Left lung (tissue), 10 donors: ENCODE results near the gene FOXD1. TPM values are rescaled to one million over a fixed set of nuclear protein-coding genes. Genes with fewer than 3 reads are reported as not detected.

ENCODE experiments used
- ATAC-seq: fragments of 200-7000 bp; cut with Tn5 transposase; one replicate; pipeline ENCODE4 v1.9.1; 2020; ENCODE audit warnings: moderate library complexity
- DNase-seq, 4 donors: peaks; one replicate each; pipeline ENCODE4 v3.0.0-alpha.2; 2013 to 2020
- H3K27ac ChIP-seq, 2 donors: fragments of 200-600 bp; sonication (generic) in 1 of 2; one replicate each; pipeline versions ENCODE4 v1.5.0 to v1.8.0; 2020 to 2021
- H3K27me3 ChIP-seq, 2 donors: fragments of 200-600 bp; sonication (generic) in 1 of 2; one replicate each; pipeline versions ENCODE4 v1.5.0 to v1.8.0; 2020 to 2021
- H3K36me3 ChIP-seq, 2 donors: fragments of 200-600 bp; sonication (generic) in 1 of 2; one replicate each; pipeline versions ENCODE4 v1.5.0 to v1.8.0; 2020 to 2021
- H3K4me1 ChIP-seq, 2 donors: fragments of 200-600 bp; one replicate each; pipeline ENCODE4 v1.8.0; 2021
- H3K4me3 ChIP-seq, 2 donors: fragments of 200-600 bp; sonication (generic) in 1 of 2; one replicate each; pipeline versions ENCODE4 v1.5.0 to v1.8.0; 2020 to 2021; ENCODE audit warnings: mild to moderate bottlenecking in 1 of 2
- H3K9me3 ChIP-seq, 2 donors: fragments of 200-600 bp; sonication (generic) in 1 of 2; one replicate each; pipeline versions ENCODE4 v1.5.0 to v1.8.0; 2020 to 2021
- CTCF ChIP-seq, 2 donors: fragments of 200-600 bp; sonication (generic) in 1 of 2; IDR thresholded peaks; one replicate each; pipeline versions ENCODE4 v1.5.0 to v1.8.0; 2021; ENCODE audit warnings: antibody characterized with exemption in 2 of 2
- intact Hi-C, 2 donors: fragments of 100-400 bp; cut with DNase I; formaldehyde crosslinking; loops; one replicate each; pipeline versions ENCODE4 v1.11.2 to v1.14.2; 2022
- polyA plus RNA-seq, 6 donors: library from polyadenylated mRNA; unstranded; fragments of 120-200 nt; gene quantifications; one replicate each; pipeline ENCODE4 v1.2.1, GENCODE V29; 2013; ENCODE audit not compliant: insufficient read length in 6 of 6
- total RNA-seq, 2 donors: library from RNA; stranded (reverse); fragmentation: NEBNext Ultra II Directional; extraction: Animal tissue kit (Norgen Biotek cat#: 25700); gene quantifications; one replicate each; pipeline ENCODE4 v1.2.1, GENCODE V29; 2021
- donor health status: DM: no; HTN: yes; CAD: no.
- donor health status: DM: no; HTN: no; CAD: no.

The FOXD1 gene
- total and polyA plus RNA-seq, 8 donors = 0.09 to 0.29 (median 0.10) TPM; not detected in 4

- Histone ChIP-seq H3K27ac (no peak overlapping the region), H3K4me3 (no peak overlapping the region), H3K4me1 (peaks cover 8 to 12% of the 10 kb centered on the region in 2 donors), H3K36me3 (no peaks in the 10 kb centered on the region), H3K27me3 (peaks cover 97 to 100% of the 10 kb centered on the region in 2 donors), H3K9me3 (no peaks in the 10 kb centered on the region)
- DNase-seq (peak in 2 of 4 donors; percentile 42 to 64), ATAC-seq (peak; percentile 45)
- no peak for TF ChIP-seq CTCF (IDR thresholded peaks at IDR 0.05)
- intact Hi-C loops = no loop called here
These were observed 28.8 kb downstream of the FOXD1 start for GRCh38 chr5:73419465-73420390.

GRCh38 chr5:73419117-73419464 is 29.5 kb downstream of the FOXD1 start:
- ATAC-seq (no peak), DNase-seq (no peak)
- no peak for TF ChIP-seq CTCF (IDR thresholded peaks at IDR 0.05)
- no peaks in the 10 kb centered on the region for H3K36me3 ChIP-seq
- peaks cover 8 to 12% of the 10 kb centered on the region in 2 donors for H3K4me1 ChIP-seq
- intact Hi-C loops = no loop called here
- no peaks in the 10 kb centered on the region for H3K9me3 ChIP-seq
- H3K27ac ChIP-seq = no peak overlapping the region
- H3K4me3 ChIP-seq = no peak overlapping the region
- H3K27me3 ChIP-seq = peaks cover 97 to 100% of the 10 kb centered on the region in 2 donors

GRCh38 chr5:73418244-73418691 is 30.3 kb downstream of the FOXD1 start:
- H3K27me3 ChIP-seq = peaks cover 94 to 100% of the 10 kb centered on the region in 2 donors
- TF ChIP-seq CTCF (IDR thresholded peaks at IDR 0.05) = no peak
- no peak for ATAC-seq

GRCh38 chr5:73417303-73418034 is 31.1 kb downstream of the FOXD1 start:
- no peak overlapping the region for H3K27ac ChIP-seq
- peaks cover 8 to 12% of the 10 kb centered on the region in 2 donors for H3K4me1 ChIP-seq
- no peak for ATAC-seq
- H3K4me3 ChIP-seq = no peak overlapping the region
- H3K36me3 ChIP-seq = no peaks in the 10 kb centered on the region
- TF ChIP-seq CTCF (IDR thresholded peaks at IDR 0.05) = no peak
- no peaks in the 10 kb centered on the region for H3K9me3 ChIP-seq
- DNase-seq = no peak
- intact Hi-C loops = no loop called here
- peaks cover 94 to 100% of the 10 kb centered on the region in 2 donors for H3K27me3 ChIP-seq

More at GRCh38 chr5:73418244-73418691, 30.3 kb downstream of the FOXD1 start:
- H3K36me3 ChIP-seq = no peaks in the 10 kb centered on the region
- peaks cover 8 to 12% of the 10 kb centered on the region in 2 donors for H3K4me1 ChIP-seq
- intact Hi-C loops = no loop called here
- no peak overlapping the region for H3K27ac ChIP-seq
- H3K4me3 ChIP-seq = no peak overlapping the region
- DNase-seq = no peak
- no peaks in the 10 kb centered on the region for H3K9me3 ChIP-seq

- H3K36me3 ChIP-seq = no peaks in the 10 kb centered on the region
- H3K27me3 ChIP-seq = peaks cover 75 to 99% of the 10 kb centered on the region in 2 donors
These were observed 33.0 kb downstream of the FOXD1 start for GRCh38 chr5:73415617-73416016.

More at GRCh38 chr5:73415617-73416016, 33.0 kb downstream of the FOXD1 start:
- Histone ChIP-seq H3K4me1 (peaks cover 8 to 12% of the 10 kb centered on the region in 2 donors), H3K27ac (no peak overlapping the region), H3K9me3 (no peaks in the 10 kb centered on the region), H3K4me3 (no peak overlapping the region)
- TF ChIP-seq CTCF (IDR thresholded peaks at IDR 0.05) = no peak
- ATAC-seq (no peak), DNase-seq (no peak)
- intact Hi-C loops = no loop called here
